Retina (tissue), 1 donor: ENCODE measurements around the gene RTBDN.
"Not testable (repeated sequence)": the region's sequence is repeated elsewhere in the genome, so short reads cannot be mapped to it uniquely, and the experiment has no call there.

Experiments used
- DNase-seq: peaks from one replicate; pipeline ENCODE4 v3.0.0-alpha.2; 2016

Gene RTBDN

DNA sequence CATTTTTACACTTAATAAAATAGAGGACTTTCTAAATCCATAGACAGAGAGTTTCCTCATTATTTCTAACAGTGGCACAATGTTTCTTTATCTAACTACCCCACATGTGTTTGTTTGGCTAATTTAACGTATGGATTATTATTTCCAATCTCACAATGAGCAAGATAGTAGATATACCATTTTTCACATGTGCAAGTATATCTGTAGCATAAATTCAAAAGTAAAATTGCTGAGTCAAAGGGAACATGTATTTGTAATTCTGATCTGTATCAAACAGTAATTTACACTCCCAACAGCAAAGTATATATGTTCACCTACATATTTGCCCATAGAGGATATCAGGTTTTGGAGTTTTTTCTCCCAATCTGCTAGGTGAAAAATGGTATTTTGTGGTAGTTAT lies 22.3 kb upstream of the RTBDN start:
- no peak for DNase-seq

DNA sequence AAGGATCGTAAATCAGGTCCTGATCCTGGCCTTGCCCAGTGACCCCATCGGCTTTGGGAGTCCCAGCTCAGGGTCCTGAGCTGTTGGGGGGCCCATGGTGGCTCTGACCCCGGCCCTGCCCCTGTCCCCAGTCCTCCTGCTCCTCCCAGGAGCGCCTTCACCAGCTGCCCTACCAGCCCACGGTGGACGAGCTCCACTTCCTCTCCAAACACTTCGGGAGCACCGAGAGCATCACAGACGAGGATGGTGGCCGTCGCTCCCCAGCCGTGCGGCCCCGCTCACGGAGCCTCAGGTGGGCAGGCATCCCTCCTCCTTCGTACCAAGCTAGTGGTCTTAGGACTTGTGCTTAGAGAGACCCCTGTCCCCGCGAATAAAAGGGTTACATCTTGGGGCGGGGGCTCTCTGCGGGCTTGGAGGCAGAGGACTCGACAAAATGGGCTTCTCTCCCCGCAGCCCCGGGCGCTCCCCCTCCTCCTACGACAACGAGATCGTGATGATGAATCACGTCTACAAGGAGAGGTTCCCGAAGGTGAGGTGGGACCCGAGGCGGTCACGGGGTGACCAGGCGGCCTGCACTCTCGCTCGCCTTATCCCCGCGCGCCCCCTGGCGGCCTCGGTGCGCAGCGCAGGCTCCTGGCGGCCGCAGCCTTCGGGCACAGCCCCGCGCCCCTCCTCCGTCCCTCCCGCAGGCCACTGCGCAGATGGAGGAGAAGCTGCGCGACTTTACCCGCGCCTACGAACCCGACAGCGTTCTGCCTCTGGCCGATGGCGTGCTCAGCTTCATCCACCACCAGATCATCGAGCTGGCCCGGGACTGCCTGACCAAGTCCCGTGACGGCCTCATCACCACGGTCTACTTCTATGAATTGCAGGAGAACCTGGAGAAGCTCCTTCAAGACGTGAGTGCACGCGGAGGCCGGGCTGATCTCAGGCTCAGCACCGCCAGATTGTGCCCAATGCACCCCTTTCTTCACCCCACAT lies 13.1 kb upstream of the RTBDN start:
- DNase-seq: peak; percentile 96

DNA sequence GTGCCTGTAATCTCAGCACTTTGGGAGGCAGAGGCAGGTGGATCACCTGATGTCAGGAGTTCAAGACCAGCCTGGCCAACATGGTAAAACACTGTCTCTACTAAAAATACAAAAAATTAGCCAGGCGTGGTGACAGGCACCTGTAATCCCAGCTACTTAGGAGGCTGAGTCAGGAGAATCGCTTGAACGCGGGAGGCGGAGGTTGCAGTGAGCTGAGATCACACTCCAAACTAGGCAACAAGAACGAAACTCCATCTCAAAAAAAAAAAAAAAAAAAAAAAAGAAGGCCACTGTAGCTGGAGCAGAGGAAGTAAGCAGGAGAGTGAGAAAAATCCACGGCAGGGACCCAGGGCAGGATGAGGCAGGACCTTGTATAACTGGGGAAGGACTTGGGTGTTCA lies 12.2 kb upstream of the RTBDN start:
- not testable (repeated sequence) for DNase-seq

DNA sequence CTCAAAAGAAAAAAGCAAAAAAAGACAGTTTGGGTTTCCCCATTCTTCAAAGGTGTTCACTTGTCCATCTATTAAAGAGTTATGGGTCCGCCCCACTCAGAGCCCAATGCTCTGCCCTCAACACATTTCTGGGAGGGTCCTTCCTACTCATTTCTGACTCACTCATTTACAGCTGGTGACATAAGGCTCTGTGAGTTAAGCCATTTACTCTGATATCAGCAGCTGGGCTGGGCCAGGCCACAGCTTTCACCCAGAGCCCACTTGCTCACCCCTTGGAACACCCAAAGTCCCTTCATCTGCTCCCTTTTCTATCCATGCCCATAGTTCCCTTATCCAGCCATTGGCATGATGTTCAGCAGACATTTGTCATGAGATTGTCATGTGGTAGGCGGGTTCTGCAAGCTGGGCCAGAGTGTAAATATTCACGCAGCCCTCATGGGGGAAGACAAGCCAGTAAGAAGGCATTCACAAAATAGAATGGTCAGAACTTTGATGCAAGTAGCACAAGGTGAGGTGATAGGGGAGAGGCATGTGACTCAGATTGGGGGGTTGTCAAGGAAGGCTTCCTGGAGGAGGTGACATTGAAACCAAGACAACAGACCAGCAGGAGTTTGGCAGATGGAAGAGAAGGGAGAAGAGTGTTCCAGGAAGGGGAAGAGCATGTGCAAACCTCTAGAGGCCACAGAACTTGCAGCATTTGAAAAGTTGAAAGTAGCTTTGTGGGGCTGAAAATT lies 9.8 kb upstream of the RTBDN start:
- DNase-seq: no peak

DNA sequence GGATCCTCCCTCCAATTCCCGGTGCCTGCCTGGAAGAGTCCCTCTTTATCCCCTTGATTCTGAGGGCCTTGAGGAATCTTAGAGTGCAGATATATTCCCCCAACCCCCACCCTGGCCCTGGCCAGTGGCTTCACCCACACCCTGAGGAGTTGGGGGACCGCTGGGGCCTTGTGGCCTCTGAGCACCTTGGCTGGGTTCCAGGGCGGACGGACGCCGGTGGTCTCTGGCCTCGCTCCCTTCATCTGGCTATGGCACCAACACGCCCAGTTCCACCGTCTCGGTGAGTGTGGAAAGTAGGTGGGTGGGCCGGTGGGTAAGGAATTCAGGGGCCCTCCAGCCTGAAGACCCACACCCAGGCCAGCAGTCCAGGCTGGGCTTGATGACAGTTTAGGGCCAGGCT lies 8.9 kb upstream of the RTBDN start:
- no peak for DNase-seq

DNA sequence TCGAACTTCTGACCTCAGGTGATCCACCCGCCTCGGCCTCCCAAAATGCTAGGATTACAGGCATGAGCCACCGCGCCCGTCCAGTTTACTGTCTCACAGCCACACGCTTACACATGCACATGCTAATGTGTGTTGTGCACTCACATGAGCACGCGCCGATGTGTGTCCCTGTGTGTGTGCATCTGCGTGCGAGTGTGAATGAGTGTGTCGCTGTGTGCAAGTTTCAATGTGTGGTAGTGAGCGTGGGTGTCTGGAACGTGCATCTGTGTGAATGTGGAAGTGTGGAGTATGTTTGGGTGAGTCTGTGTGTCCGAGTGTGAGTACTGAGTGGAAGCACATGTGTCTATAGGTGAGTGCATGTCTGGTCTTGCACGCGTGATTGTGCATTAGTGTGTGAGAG lies 8.1 kb upstream of the RTBDN start:
- no peak for DNase-seq

DNA sequence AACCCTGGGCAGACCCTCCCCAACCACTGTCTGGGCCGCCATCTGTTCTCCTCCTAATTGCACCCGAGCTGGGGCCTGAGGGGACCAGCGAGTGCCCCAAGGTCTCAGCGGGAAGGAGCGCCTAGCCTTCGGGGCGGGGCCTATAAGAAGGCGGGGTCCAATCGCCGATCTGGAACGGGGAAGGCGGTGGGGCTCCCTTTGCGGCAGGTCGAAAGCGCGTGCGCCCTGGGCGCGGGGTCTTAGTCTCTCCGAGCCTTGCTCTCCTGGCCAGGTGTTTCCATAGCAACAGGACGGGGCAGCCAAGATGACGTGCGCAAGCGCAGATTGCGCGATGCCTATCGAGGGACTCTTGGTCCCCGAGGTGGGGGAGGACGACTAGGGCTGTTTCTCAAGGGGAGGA lies 6.7 kb upstream of the RTBDN start:
- peak; percentile 85 for DNase-seq

DNA sequence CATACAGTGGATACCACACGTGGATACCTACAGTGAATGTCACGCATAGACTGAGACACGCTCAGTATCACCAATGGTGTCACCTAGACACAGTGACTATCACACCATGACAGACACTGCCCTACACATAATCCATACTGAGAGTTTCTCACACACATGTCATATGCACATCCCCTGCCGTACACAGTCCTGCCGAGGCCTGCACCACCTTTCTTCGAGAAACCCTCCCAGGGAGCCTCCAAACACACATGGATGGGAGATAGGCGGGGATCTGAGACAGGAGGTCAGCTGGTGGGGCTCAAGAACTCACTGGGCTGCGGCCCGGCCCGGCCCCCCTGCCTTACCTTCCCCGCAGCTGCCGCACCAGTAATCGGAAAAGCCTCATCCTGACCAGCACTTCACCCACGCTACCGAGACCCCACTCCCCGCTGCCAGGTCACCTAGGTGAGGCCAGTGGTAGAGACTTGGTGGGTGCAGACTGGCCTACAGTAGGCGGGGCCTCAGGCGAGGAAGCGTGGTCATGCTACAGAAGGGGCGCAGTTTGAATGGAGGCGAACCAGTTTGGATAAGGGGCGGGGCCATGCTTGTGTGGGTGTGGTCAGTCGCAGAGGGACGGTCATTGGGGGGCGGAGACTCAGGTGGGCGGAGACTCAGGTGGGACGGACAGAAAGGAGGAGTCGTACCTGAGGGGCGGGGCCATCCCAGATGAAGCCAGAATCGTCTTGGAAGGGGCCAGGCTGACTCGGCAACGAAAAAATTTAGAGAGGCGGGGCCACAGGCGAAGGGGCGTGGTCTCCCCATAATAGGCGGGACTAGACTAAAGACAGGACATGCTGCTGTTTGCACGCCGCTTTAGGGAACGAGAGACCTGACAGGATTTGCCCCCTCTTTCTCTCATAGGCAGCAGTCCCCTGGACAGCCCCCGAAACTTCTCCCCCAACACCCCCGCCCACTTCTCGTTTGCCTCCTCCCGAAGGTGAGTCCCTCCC lies 6.0 kb upstream of the RTBDN start:
- DNase-seq: peak; percentile 77

DNA sequence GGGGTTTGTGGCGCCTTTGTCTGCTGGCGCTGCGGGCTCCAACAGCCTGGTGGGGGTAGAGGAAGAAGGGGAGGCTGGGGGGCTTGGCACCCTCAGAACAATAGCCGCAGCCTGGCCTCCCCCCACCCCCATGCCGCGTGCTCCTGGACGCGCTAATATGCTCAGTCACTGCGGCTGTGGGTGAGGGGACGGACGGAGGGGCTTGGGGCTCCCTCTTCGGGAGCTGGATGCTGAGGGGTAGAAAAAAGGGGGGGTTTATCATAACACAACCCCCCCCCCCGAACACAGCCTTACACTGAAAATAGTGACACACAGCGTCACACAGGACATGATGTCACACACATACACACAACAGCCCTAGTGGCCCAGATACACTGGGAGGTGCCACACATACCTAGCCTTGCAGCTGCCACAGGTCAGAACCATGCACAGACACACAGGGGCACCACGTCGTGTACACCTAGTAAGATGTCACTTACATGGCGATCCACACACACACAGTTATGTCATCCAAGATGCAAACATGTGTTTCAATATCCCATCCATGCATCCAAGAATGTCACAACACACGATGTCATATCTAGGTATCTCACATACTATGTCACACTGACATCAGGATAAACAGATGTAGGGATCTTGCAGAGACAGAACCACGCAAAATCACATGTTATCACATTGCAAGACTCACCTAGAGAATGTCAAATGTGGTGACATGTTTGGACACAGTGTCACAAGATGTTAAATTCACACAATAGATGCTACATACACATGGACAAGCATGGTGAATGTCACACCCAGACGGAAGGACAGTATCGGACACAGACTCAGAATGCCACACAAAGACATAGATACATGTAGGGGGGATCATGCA lies 4.7 kb upstream of the RTBDN start:
- DNase-seq: peak; percentile 59

DNA sequence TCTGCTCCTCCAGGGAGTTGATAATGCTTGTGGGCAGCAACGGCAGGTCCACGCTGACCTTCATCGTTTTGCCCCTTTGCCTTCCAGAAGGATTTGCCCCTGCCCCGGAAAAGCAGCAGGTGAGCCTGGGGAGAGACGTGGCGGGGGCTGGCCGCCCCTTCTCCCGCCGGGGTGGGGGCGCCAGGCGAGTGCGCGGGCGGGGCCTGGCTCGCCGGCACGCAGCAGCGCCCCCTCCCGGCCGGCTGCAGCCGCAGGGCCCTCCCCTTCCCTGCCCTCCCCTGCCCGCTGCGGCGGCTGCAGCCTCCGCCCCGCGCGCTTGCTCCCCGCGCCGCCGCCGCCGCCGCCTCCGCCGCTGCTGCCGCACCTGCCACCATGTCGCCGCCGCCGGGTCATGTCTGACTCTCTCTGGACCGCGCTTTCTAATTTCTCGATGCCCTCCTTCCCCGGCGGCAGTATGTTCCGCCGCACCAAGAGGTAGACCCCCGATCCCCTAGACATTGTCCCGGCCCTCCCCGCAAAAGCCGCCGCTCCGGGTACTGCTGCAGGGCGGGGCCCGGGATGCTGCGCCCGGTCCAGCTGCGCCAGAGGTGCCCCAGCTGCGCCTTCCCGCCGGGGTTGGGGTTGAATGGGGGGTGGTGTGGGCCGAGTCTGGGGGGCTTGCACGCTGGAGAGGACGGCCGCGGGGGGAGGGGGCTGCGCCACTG lies 4.0 kb upstream of the RTBDN start, which contains the start of gene MAST1:
TSS of gene MAST1 (plus strand) at position 334 of the 704 bp plus-strand sequence. CDS start at position 392, 58 bp downstream.
- peak; percentile 71 for DNase-seq

DNA sequence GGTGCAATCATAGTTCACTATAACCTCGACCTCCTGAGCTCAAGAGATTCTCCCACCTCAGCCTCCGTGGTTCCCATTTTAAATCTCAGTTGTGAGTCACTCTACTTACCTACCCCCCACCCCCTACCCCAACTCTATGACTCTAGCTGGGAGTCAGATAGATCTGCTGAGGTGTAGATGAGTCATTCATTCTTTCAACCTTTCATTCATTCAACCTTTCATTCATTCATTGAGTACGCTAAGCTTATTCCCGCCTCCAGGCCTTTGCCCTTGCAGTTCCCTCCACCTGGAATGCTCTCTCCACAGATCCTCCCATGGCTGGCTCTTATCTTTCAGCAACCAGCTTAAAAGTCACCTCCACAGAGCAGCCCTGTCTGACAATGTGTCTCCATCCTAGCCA lies 2.8 kb upstream of the RTBDN start:
- no peak for DNase-seq

DNA sequence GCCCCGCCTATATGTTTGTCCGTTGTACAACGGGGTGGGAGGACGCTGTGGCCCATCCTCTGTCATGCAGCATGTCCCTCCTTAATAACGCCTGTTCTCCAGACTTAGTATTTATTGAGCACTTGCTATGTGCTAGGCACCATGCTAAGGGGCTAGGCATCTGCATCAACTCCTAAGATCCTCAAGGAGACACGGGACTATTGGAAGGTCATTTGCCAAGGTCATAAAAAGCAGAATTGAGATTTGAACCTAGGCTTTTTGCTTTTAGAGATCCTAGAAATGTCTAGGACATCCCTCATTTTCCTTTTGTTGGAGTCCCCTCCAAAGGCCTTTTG lies 2.1 kb upstream of the RTBDN start:
- no peak for DNase-seq

DNA sequence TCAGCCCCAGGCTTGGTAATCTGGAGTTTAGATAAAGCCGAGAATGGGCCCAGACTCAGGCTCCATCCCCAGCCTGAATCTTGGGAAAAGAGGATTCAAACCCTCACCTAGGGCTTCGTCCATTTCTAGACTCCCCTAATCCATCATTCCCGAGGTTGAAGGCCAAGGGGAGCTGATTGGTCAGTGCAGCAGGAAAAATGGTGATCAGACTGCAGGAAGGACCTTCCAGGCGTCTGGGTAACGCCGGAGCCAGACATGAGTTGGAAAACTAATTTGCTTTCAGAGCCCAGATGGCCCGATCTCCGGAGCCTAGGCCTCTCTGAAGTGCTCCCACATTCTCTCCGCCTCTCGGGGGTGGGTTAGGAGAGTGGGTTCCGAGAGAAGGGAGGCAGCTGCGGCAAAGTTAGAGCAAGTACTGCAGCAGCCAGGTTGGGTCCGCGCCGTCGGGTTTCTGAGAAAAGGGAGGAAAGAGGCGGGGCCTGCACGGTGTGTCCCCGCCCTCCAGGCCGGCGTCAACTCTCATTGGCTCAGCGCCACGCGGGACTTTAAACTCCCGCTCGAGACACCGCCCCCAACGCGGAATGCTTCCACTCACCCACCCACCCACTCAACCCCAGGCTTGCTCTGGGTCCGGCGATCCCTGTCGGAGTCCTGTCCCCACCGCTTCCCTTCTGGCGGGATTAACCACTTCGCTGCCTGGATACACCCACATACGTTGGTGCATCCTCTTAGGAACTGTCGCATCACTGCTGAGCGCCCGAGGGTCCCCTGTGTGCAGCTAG lies 788 bp upstream of the RTBDN start:
- peak; percentile 53 for DNase-seq

DNA sequence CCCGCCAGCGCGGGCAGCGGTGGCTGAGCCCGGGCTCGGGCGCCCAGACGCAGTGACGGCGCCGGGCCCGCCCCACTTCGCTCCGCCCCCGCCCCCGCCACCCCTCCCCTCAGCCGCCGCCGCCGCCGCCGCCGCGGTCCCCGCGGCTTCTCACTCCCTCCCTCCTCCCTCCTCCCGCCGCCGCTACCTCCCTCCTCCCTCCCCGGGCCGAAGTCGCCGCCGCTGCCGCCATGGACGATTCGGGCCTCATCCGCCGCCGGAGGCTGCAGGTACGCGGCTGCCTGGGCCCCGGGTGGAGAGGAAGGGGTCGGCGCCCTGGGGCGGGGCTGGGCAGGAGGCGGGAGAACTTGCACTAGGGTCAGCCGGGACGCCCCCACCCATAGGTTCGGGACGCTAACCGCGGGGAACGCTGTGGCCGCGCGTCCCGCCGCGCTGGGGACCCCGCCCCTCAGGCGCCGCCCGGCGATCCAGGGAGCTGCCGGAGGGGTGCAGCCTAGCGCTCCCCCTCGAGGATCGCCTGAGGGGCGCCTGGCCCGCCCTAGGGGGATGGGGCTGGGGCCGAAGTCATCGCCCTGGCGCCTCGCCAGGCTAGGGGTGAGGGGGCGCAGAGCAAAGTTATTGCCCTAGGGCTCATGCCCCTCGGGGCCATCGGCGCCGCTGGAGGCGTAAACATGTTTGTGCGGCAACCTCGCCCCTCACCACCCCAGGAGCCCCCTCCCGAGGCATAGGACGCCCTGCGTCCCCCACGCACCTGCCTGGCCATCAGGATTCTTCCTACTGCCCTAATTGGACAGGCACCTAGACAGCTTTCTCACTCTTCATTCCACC lies 427 bp downstream of the RTBDN start:
- peak; percentile 54 for DNase-seq

DNA sequence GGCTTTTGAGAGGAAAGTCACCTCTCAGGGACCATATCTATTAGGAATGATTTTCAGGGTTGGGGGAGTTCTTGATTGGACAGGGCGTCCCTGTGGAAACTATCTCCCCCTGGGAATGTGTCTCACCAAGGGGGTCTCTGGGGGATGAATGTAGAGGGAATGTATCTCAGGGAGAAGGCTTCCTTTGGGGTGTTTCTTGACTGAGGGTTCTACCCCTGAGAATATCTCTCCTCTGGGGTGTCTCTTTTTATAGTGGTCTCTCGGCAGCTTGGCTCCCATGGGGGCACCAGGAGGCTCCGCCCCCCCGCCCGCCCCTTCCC lies 1.0 kb downstream of the RTBDN start:
- DNase-seq: no peak

DNA sequence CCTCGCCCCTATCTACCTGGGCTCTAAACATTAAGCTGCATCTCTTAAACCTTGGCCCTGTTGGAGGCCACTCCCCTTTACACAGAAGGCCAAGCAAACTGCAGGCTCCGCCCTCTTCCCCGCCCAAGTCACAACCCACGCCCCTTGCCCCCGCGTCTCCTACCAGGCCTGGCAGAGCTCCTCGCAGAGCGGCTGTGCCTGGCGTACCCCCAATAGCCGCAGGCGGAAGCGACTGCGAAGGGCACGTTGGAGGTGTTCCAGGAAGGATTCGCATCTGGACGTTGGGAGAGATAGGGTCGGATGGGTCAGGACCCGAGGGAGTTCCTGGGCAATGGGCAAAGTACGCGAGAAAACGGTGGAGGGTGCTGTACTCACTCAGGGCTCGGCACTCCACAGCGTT lies 5.9 kb downstream of the RTBDN start:
- DNase-seq: peak; percentile 36

DNA sequence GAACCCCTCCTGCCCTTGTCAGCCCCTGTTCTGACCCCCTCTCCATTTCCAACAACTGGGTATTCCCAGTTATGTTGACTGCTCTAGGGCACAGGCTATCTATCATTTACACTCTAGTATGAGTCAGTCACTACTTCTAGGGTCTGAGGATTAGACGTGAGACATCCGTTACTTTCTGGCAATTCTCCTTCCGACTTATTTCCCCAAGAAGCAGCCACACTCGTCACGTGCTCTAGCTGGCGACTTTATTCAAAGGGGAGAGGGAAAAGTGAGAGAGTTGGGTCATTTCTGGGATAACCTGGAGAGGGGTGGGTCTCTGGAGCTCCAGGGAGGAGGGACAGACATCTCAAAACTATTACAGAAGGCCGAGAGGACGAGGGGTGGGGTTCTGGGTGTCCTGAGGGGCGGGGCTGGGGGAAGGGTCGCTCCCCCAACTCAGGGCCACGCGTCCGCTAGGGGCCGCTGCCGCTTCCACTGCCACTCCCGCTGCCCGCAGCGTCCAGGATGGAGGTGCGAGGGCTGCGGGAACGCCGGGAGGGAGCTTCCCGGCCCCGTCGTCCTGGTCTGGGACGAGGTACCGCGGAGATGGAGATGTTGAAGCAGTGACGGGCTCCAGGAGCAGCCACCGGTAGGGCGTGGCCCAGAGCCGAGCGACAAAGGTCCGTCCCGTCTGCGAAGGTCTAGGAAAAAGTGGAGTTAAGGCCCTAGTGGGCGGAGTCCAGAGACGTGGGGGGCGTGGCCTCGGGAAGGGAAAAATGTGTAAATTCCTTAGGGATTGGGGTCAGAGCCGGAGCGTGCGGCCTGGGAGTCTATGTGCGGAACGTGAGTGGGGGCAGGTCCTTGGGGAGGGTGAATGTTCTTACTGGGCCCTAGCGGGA lies 8.9 kb downstream of the RTBDN start:
- peak; percentile 71 for DNase-seq

DNA sequence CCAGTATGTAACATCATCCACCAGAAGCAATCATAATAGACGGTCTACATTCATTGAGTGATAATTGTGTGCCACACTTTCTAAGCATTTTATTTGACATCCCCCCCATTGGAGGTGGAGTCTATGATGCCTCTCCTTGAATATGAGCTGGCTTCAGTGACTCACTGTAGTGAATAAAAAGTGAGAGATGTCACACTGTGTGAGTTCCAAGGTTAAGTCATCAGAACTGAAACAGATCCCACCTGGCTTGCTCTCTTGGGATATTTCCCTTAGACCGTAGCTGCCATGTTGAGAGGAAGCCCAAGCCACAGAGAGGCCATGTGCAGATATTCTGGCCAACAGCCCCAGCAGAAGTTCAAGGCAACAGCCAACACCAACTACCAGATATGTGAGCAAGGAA lies 12.6 kb downstream of the RTBDN start:
- no peak for DNase-seq
